Measurements from ENCODE around the gene RBPJ.
A peak's percentile ranks its signal among the peaks of the same experiment; 100 is the strongest.

Gene RBPJ

GRCh38 chr4:26325191-26325590, 4.4 kb downstream of the RBPJ start:
- H3K9me2 ChIP-seq (replicated peaks; ENCODE audit: insufficient read depth, low read length): no peaks in the 10 kb centered on the region
- peaks cover 25% of the 10 kb centered on the region; the same call in 1 of the 2 replicates for H4K20me1 ChIP-seq (ENCODE audit: insufficient read depth, low read length)
- H3F3A ChIP-seq (ENCODE audit: insufficient read depth, low read length): peaks cover 4% of the 10 kb centered on the region
- H3K27ac ChIP-seq (ENCODE audit: low read length): no peak overlapping the region
- H3K4me1 ChIP-seq (ENCODE audit: low read length): no peaks in the 10 kb centered on the region
- no peak for TF ChIP-seq EZH2 (optimal IDR thresholded peaks at IDR 0.05; ENCODE audit: low read depth, low read length)
- TF ChIP-seq CTCF (IDR thresholded peaks at IDR 0.05; ENCODE audit: low read length): peak; percentile 55
- no peak for TF ChIP-seq EZH2phosphoT487 (IDR thresholded peaks at IDR 0.05; ENCODE audit: low read length)
- H2AFZ ChIP-seq (ENCODE audit: low read length): no peak overlapping the region
- H3K36me3 ChIP-seq (replicated peaks; ENCODE audit: insufficient read depth, low read length): no peaks in the 10 kb centered on the region
- DNase-seq: peak; percentile 45
- peaks cover 91% of the 10 kb centered on the region for H3K79me2 ChIP-seq (ENCODE audit: low read length)
- H3K9ac ChIP-seq (ENCODE audit: low read length): no peak overlapping the region
- H3K4me3 ChIP-seq (ENCODE audit: low read length): no peak overlapping the region
- H3K27me3 ChIP-seq (replicated peaks; ENCODE audit: insufficient read depth, low read length): no peaks in the 10 kb centered on the region
- no peaks in the 10 kb centered on the region for H3K9me3 ChIP-seq (replicated peaks; ENCODE audit: insufficient read depth, low read length)
- H3K4me2 ChIP-seq (ENCODE audit: low read depth, low read length): no peak overlapping the region

GRCh38 chr4:26326791-26327190, 6.0 kb downstream of the RBPJ start:
- Histone ChIP-seq H3K4me2 (ENCODE audit: low read depth, low read length) (no peak overlapping the region), H3K4me3 (ENCODE audit: low read length) (no peak overlapping the region), H3K9ac (ENCODE audit: low read length) (no peak overlapping the region), H2AFZ (ENCODE audit: low read length) (no peak overlapping the region), H3K4me1 (ENCODE audit: low read length) (no peaks in the 10 kb centered on the region), H3K9me3 (replicated peaks; ENCODE audit: insufficient read depth, low read length) (no peaks in the 10 kb centered on the region), H3K79me2 (ENCODE audit: low read length) (peaks cover 98% of the 10 kb centered on the region), H3K36me3 (replicated peaks; ENCODE audit: insufficient read depth, low read length) (no peaks in the 10 kb centered on the region), H3K9me2 (replicated peaks; ENCODE audit: insufficient read depth, low read length) (no peaks in the 10 kb centered on the region), H3K27me3 (replicated peaks; ENCODE audit: insufficient read depth, low read length) (no peaks in the 10 kb centered on the region), H3F3A (ENCODE audit: insufficient read depth, low read length) (no peaks in the 10 kb centered on the region; the same call in 1 of the 2 replicates), H3K27ac (ENCODE audit: low read length) (no peak overlapping the region), H4K20me1 (ENCODE audit: insufficient read depth, low read length) (peaks cover 31% of the 10 kb centered on the region)
- DNase-seq: no peak
- TF ChIP-seq CTCF (IDR thresholded peaks at IDR 0.05; ENCODE audit: low read length) (no peak), EZH2phosphoT487 (IDR thresholded peaks at IDR 0.05; ENCODE audit: low read length) (no peak), EZH2 (optimal IDR thresholded peaks at IDR 0.05; ENCODE audit: low read depth, low read length) (no peak)

- H3K9ac ChIP-seq (ENCODE audit: low read length): no peak overlapping the region
- no peaks in the 10 kb centered on the region; the same call in 1 of the 2 replicates for H3F3A ChIP-seq (ENCODE audit: insufficient read depth, low read length)
- H3K27me3 ChIP-seq (replicated peaks; ENCODE audit: insufficient read depth, low read length): no peaks in the 10 kb centered on the region
- DNase-seq: peak; percentile 64
- TF ChIP-seq EZH2phosphoT487 (IDR thresholded peaks at IDR 0.05; ENCODE audit: low read length) (no peak), EZH2 (optimal IDR thresholded peaks at IDR 0.05; ENCODE audit: low read depth, low read length) (no peak), CTCF (IDR thresholded peaks at IDR 0.05; ENCODE audit: low read length) (peak; percentile 65)
- H3K4me3 ChIP-seq (ENCODE audit: low read length): no peak overlapping the region
- H3K27ac ChIP-seq (ENCODE audit: low read length): no peak overlapping the region
- peaks cover 27% of the 10 kb centered on the region for H4K20me1 ChIP-seq (ENCODE audit: insufficient read depth, low read length)
- H3K9me2 ChIP-seq (replicated peaks; ENCODE audit: insufficient read depth, low read length): no peaks in the 10 kb centered on the region
- H3K4me1 ChIP-seq (ENCODE audit: low read length): no peaks in the 10 kb centered on the region
- H3K79me2 ChIP-seq (ENCODE audit: low read length): peaks cover 98% of the 10 kb centered on the region
- H3K4me2 ChIP-seq (ENCODE audit: low read depth, low read length): no peak overlapping the region
- H3K36me3 ChIP-seq (replicated peaks; ENCODE audit: insufficient read depth, low read length): no peaks in the 10 kb centered on the region
- no peak overlapping the region for H2AFZ ChIP-seq (ENCODE audit: low read length)
- no peaks in the 10 kb centered on the region for H3K9me3 ChIP-seq (replicated peaks; ENCODE audit: insufficient read depth, low read length)
Observed at GRCh38 chr4:26330186-26330787, 9.5 kb downstream of the RBPJ start.

Data from MM.1S (cell line).